Psoas muscle (tissue), 8 donors: ENCODE measurements around the gene ZBTB7A. TPM values are rescaled to one million over a fixed set of nuclear protein-coding genes. Genes with fewer than 3 reads are reported as not detected.

Source experiments
- ATAC-seq, 4 donors: fragments of 200-7000 bp; cut with Tn5 transposase; one replicate each; pipeline ENCODE4 v1.9.1; 2020; ENCODE audit warnings: moderate library complexity in 3 of 4, mild to moderate bottlenecking in 2 of 4
- DNase-seq, 2 donors: peaks; one replicate each; pipeline ENCODE4 v3.0.0-alpha.2; 2020
- H3K27ac ChIP-seq: fragments of 200-600 bp; one replicate; pipeline ENCODE4 v1.8.0; 2022
- H3K27me3 ChIP-seq, 3 donors: fragments of 200-600 bp in 1 of 3; one replicate each; pipeline versions ENCODE4 v1.6.1 to v1.8.0; 2013 to 2022; ENCODE audit warnings: low read length in 2 of 3, mild to moderate bottlenecking in 2 of 3, moderate library complexity in 1 of 3; ENCODE audit not compliant: insufficient read depth in 3 of 3
- H3K36me3 ChIP-seq, 2 donors: fragments of 200-600 bp in 1 of 2; one replicate each; pipeline versions ENCODE4 v1.6.1 to v1.8.0; 2013 to 2022; ENCODE audit warnings: low read depth in 1 of 2, mild to moderate bottlenecking in 1 of 2, moderate library complexity in 1 of 2; ENCODE audit not compliant: insufficient read depth in 1 of 2
- H3K4me1 ChIP-seq: fragments of 200-600 bp; one replicate; pipeline ENCODE4 v1.8.0; 2022
- H3K4me3 ChIP-seq: fragments of 200-600 bp; one replicate; pipeline ENCODE4 v1.8.0; 2022; ENCODE audit warnings: mild to moderate bottlenecking
- H3K9me3 ChIP-seq: fragments of 200-600 bp; one replicate; pipeline ENCODE4 v1.8.0; 2022
- CTCF ChIP-seq: fragments of 200-600 bp; IDR thresholded peaks from one replicate; pipeline ENCODE4 v1.8.0; 2022; ENCODE audit warnings: antibody characterized with exemption
- WGBS, 3 donors: extraction: QIAGEN DNeasy Blood & Tissue Kit; methylation state at CpG; one replicate each; pipeline versions ENCODE4 v1.1.6 to v1.1.7; 2013; 5-methylcytosine and 5-hydroxymethylcytosine counted together
- intact Hi-C, 2 donors: fragments of 100-400 bp; cut with DNase I; formaldehyde crosslinking; loops; one replicate each; pipeline versions ENCODE4 v1.11.0 to v1.14.2; 2022
- polyA plus RNA-seq, 3 donors: library from polyadenylated mRNA; stranded (reverse); fragments of 200-250 nt; gene quantifications; one replicate each; pipeline ENCODE4 v1.2.3, GENCODE V29; 2013
- total RNA-seq, 4 donors: library from RNA; stranded (reverse); fragmentation: NEBNext Ultra II Directional in 2 of 4; extraction: Animal tissue kit (Norgen Biotek cat#: 25700) in 2 of 4; gene quantifications; one replicate each; pipeline versions ENCODE4 v1.2.1 to v1.2.4, GENCODE V29; 2021 to 2023
- donor health status: healthy with polysubstance abuse.
- donor health status: DM: no; HTN: no; CAD: no; lungs with moderate emphysema.
- donor health status: Bipolar disorder and iron deficiency.
- donor health status: healthy.
- donor health status: DM: yes; HTN: yes; CAD: no.
- donor health status: DM: no; HTN: no; CAD: no.
- donor health status: DM: no; HTN: no; CAD: no.
- donor health status: DM: yes; HTN: yes; CAD: no.

The ZBTB7A gene
- total and polyA plus RNA-seq, 7 donors, result 18.5 to 55.9 (median 25.7) TPM

DNA sequence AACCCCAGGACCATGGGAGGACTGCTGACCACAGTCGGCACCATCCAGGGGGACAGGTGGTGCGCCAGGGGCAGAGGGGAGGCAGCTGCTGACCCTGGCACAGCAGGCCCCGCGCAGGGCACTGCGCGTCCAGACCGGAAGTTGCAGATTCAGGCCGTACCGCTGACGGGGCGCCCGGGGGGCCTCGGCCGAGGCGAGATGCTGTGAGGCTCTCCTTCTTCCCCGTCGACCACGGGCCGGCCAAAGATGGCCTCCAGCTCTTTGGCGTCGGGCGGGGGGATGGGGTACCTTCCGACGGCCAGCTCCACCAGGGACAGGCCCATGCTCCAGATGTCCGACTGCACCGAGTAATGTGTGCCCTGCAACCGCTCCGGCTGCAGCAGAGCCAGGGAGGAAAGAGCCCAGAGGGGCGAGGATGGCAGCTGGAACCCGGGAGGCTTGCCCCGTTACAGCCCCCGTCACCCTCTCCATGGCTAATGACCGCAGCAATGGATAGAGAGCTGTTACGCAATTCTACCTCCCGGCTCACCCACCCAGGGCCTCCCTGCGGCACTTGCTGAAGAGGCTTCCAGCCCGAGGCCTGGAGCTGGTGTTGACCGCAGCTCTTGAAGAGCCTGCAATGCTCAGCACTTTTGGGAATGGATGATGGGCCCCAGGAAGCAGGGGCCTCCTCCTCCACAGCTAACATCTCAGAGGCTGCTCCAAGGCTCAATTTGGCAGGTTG lies 32.5 kb upstream of the ZBTB7A start:
- WGBS, 3 donors, result 50 to 71% (median 68%) methylated on average over 34 to 38 of the region's 38 CpGs
- H3K27ac ChIP-seq, result peak overlapping the region; percentile 65
- no peak overlapping the region for H3K4me3 ChIP-seq
- H3K27me3 ChIP-seq, result no peaks in the 10 kb centered on the region
- no peak for TF ChIP-seq CTCF
- intact Hi-C loops, result no loop called here
- H3K9me3 ChIP-seq, result no peaks in the 10 kb centered on the region
- H3K36me3 ChIP-seq, result peaks cover 0 to 81% of the 10 kb centered on the region in 2 donors
- H3K4me1 ChIP-seq, result peaks cover 20% of the 10 kb centered on the region
- peak in 1 of 2 donors; percentile 45 for DNase-seq
- peak; percentile 11 to 23 (median 21) for ATAC-seq

GRCh38 chr19:4098493-4098892 lies 31.8 kb upstream of the ZBTB7A start:
- DNase-seq, result peak; percentile 53 to 88
- intact Hi-C loops, result no loop called here
- peaks cover 0 to 81% of the 10 kb centered on the region in 2 donors for H3K36me3 ChIP-seq
- peak overlapping the region; percentile 65 for H3K27ac ChIP-seq
- H3K4me3 ChIP-seq, result no peak overlapping the region
- no peaks in the 10 kb centered on the region for H3K9me3 ChIP-seq
- TF ChIP-seq CTCF, result no peak
- peak; percentile 74 to 91 (median 88) for ATAC-seq
- H3K27me3 ChIP-seq, result no peaks in the 10 kb centered on the region
- peaks cover 20% of the 10 kb centered on the region for H3K4me1 ChIP-seq
- WGBS, 3 donors, result 31 to 47% (median 32%) methylated on average over 17 to 18 of the region's 18 CpGs

- peak overlapping the region; percentile 65 for H3K27ac ChIP-seq
- WGBS, 3 donors, result 40 to 54% (median 53%) methylated on average over 11 of the region's 11 CpGs
- peak; percentile 67 to 76 for DNase-seq
Observed at GRCh38 chr19:4097501-4097900, 30.8 kb upstream of the ZBTB7A start.

GRCh38 chr19:4096049-4096892 lies 29.6 kb upstream of the ZBTB7A start:
- ATAC-seq, result no peak
- Histone ChIP-seq H3K9me3 (no peaks in the 10 kb centered on the region), H3K27me3 (no peaks in the 10 kb centered on the region), H3K4me3 (no peak overlapping the region), H3K36me3 (peaks cover 0 to 76% of the 10 kb centered on the region in 2 donors), H3K4me1 (peaks cover 20% of the 10 kb centered on the region), H3K27ac (no peak overlapping the region)
- intact Hi-C loops, result no loop called here
- TF ChIP-seq CTCF, result no peak
- 76 to 84% (median 77%) methylated on average over 31 of the region's 31 CpGs for WGBS, 3 donors
- peak in 1 of 2 donors; percentile 49 for DNase-seq

More at GRCh38 chr19:4097501-4097900, 30.8 kb upstream of the ZBTB7A start:
- intact Hi-C loops, result no loop called here
- peaks cover 20% of the 10 kb centered on the region for H3K4me1 ChIP-seq
- no peak for TF ChIP-seq CTCF
- no peaks in the 10 kb centered on the region for H3K9me3 ChIP-seq
- peak; percentile 26 to 48 (median 42) for ATAC-seq
- H3K27me3 ChIP-seq, result no peaks in the 10 kb centered on the region
- peaks cover 0 to 81% of the 10 kb centered on the region in 2 donors for H3K36me3 ChIP-seq
- H3K4me3 ChIP-seq, result no peak overlapping the region
